Measurements from ENCODE around the gene ORM1. TPM values are rescaled to one million over a fixed set of nuclear protein-coding genes. Genes with fewer than 3 reads are reported as not detected.

Gene ORM1
- total RNA-seq, 4 donors from 2014 or later: 1.6 TPM; not detected in 3

DNA sequence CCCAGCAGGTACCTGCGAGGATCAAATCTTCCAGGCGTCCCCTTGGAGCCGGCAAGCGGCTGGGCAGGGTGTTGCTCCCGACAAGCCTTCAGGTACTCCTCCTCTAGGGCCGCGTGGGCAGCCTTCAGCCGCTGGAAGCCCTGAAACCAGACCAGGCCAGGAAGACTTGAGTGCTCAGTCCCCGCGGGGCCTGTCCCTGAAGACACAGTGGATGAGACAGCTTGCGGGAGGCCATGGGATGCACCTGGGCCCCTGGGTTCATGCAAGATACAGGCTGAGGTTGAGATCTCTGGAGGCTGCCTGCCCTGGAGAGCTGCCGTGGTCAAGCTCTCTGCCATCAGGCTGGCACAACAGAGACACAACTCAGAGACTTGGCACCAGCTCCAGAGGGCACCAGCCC, 39.5 kb downstream of the ORM1 start:
- peaks cover 0 to 98% of the 10 kb centered on the region in 2 donors for H3K36me3 ChIP-seq
- no peak for ATAC-seq

DNA sequence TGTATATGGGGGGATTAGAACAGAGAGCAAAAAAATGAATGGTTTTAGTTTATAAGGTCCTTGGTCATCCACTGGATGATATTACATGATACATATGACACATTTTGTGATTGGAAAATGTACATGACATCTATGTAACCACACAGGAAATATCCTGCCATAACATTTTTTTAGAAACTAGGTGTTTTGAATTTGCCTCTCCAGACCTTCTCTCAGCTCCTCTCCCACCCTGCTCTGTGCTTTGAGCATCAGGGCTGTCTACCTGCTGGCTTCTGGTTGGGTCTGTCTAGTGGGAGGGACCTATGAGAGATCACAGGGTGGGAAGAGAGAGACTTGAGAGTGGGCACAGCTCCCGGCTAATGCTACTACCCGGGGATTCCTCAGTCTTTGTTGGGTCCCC, 40.5 kb downstream of the ORM1 start:
- TF ChIP-seq POLR2AphosphoS5 (IDR thresholded peaks at IDR 0.05) (no peak), POLR2A (IDR thresholded peaks at IDR 0.05) (no peak), EP300 (IDR thresholded peaks at IDR 0.05) (no peak), CTCF (IDR thresholded peaks at IDR 0.05) (no peak)
- ATAC-seq: no peak
- no peaks in the 10 kb centered on the region for H3K9me3 ChIP-seq
- H3K36me3 ChIP-seq: peaks cover 0 to 98% of the 10 kb centered on the region in 2 donors
- H3K4me3 ChIP-seq: no peak overlapping the region
- no peak overlapping the region for H3K27ac ChIP-seq
- 31% methylated on average over 2 of the region's 2 CpGs; no CpG with 5 or more reads in 1 of the 2 donors for WGBS, 2 donors (ENCODE audit: low coverage in 1 of 2)
- peaks cover 0 to 7% (median 0%) of the 10 kb centered on the region in 3 donors for H3K4me1 ChIP-seq
- no peaks in the 10 kb centered on the region for H3K27me3 ChIP-seq

More for the DNA sequence above, 39.5 kb downstream of the ORM1 start:
- WGBS, 2 donors (ENCODE audit: low coverage in 1 of 2): 92% methylated on average over 8 of the region's 12 CpGs; no CpG with 5 or more reads in 1 of the 2 donors
- H3K4me3 ChIP-seq: no peak overlapping the region
- H3K4me1 ChIP-seq: peaks cover 0 to 7% (median 0%) of the 10 kb centered on the region in 3 donors
- H3K27ac ChIP-seq: no peak overlapping the region
- H3K9me3 ChIP-seq: no peaks in the 10 kb centered on the region
- TF ChIP-seq EP300 (IDR thresholded peaks at IDR 0.05) (no peak), POLR2AphosphoS5 (IDR thresholded peaks at IDR 0.05) (no peak), POLR2A (IDR thresholded peaks at IDR 0.05) (no peak), CTCF (IDR thresholded peaks at IDR 0.05) (no peak)
- H3K27me3 ChIP-seq: no peaks in the 10 kb centered on the region

DNA sequence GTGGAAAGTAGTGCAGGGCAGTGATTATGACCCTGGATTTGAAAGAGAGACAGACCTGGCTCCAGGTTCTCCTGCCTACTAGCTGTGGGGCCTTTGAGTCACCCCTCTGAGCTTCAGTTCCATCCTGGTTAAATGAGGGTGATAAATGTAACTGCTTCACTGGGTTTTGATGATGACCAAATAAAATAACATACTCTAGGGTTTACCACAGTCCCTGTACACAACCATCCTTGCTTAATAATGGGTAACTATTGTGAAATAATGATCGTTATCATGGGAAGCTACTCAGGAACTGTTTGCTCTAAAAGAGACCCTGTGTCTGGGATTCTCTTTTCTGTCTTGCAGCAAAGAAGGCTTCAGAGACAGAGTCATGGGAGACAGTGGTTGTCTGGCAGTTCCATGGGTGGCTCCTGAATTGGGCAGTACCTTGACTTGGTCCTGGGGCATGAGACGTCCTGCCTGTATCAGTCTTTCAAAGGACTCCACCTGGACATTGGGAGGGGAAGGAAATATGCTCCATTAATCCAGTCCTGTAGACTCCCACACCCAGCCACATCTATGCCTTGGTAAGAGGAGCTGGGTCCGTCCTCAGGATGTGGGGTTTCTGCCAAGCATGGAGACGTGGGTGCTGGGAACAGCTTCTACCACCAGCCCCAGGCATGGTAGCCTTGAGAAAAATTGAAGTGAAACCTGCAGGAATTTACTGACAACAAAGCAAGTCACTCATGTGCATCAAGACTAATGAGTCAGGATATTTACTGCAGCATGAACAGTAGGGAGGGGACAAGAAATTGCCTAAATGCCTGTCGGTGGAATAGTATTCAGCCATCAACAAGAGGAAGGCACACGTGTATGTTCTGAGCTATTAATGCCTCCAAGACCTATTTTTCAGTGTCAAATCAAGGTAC, 41.5 kb downstream of the ORM1 start:
- H3K4me1 ChIP-seq: peaks cover 0 to 7% (median 0%) of the 10 kb centered on the region in 3 donors
- WGBS, 2 donors (ENCODE audit: low coverage in 1 of 2): 61 to 76% methylated on average over 4 of the region's 6 CpGs
- ATAC-seq: peak; percentile 64
- no peaks in the 10 kb centered on the region for H3K9me3 ChIP-seq
- no peak overlapping the region for H3K4me3 ChIP-seq
- TF ChIP-seq EP300 (IDR thresholded peaks at IDR 0.05) (no peak), POLR2AphosphoS5 (IDR thresholded peaks at IDR 0.05) (peak; percentile 39)
- H3K36me3 ChIP-seq: peaks cover 0 to 96% of the 10 kb centered on the region in 2 donors
- H3K27me3 ChIP-seq: no peaks in the 10 kb centered on the region
- H3K27ac ChIP-seq: no peak overlapping the region

GRCh38 chr9:114365194-114365593, 42.3 kb downstream of the ORM1 start:
- 76 to 83% methylated on average over 2 of the region's 2 CpGs for WGBS, 2 donors (ENCODE audit: low coverage in 1 of 2)
- H3K4me3 ChIP-seq: no peak overlapping the region
- H3K4me1 ChIP-seq: peaks cover 0 to 8% (median 0%) of the 10 kb centered on the region in 3 donors
- no peaks in the 10 kb centered on the region for H3K9me3 ChIP-seq
- TF ChIP-seq EP300 (IDR thresholded peaks at IDR 0.05): no peak
- no peak for TF ChIP-seq CTCF (IDR thresholded peaks at IDR 0.05)
- no peak for TF ChIP-seq POLR2A (IDR thresholded peaks at IDR 0.05)
- TF ChIP-seq POLR2AphosphoS5 (IDR thresholded peaks at IDR 0.05): no peak
- peaks cover 0 to 91% of the 10 kb centered on the region in 2 donors for H3K36me3 ChIP-seq
- H3K27me3 ChIP-seq: no peaks in the 10 kb centered on the region
- ATAC-seq: no peak
- no peak overlapping the region for H3K27ac ChIP-seq

- Histone ChIP-seq H3K9me3 (no peaks in the 10 kb centered on the region), H3K4me3 (no peak overlapping the region), H3K27ac (peak overlapping the region in 2 of 4 donors; percentile 29 to 32), H3K36me3 (peaks cover 0 to 85% of the 10 kb centered on the region in 2 donors), H3K27me3 (no peaks in the 10 kb centered on the region), H3K4me1 (peaks cover 0 to 21% (median 0%) of the 10 kb centered on the region in 3 donors)
- peak; percentile 28 for ATAC-seq
- TF ChIP-seq EP300 (IDR thresholded peaks at IDR 0.05) (no peak), POLR2A (IDR thresholded peaks at IDR 0.05) (no peak), POLR2AphosphoS5 (IDR thresholded peaks at IDR 0.05) (no peak), CTCF (IDR thresholded peaks at IDR 0.05) (no peak)
- 46 to 56% methylated on average over 9 to 10 of the region's 10 CpGs for WGBS, 2 donors (ENCODE audit: low coverage in 1 of 2)
Measured at GRCh38 chr9:114366334-114367128, 43.6 kb downstream of the ORM1 start.
